Uterus (tissue), 4 donors: ENCODE results near the gene CAMK2B. TPM values are rescaled to one million over a fixed set of nuclear protein-coding genes. Genes with fewer than 3 reads are reported as not detected.

Experiments
- DNase-seq, 2 donors: peaks; one replicate each; pipeline ENCODE4 v3.0.0-alpha.2; 2019 to 2020
- H3K27ac ChIP-seq, 2 donors: fragments of 200-600 bp; sonication (generic); 1 replicate in 1 of 2; 2 replicates in 1 of 2; pipeline ENCODE4 v1.5.1; 2016 to 2018
- H3K27me3 ChIP-seq, 2 donors: fragments of 200-600 bp; sonication (generic); one replicate each; pipeline ENCODE4 v1.5.1; 2018 to 2019; ENCODE audit warnings: control low read depth in 1 of 2
- H3K36me3 ChIP-seq, 2 donors: fragments of 200-600 bp; sonication (generic); one replicate each; pipeline ENCODE4 v1.5.1; 2019; ENCODE audit warnings: control low read depth in 1 of 2
- H3K4me1 ChIP-seq, 2 donors: fragments of 200-600 bp; sonication (generic); one replicate each; pipeline ENCODE4 v1.5.1; 2018 to 2019; ENCODE audit warnings: control low read depth in 1 of 2
- H3K4me3 ChIP-seq, 2 donors: fragments of 200-600 bp; sonication (generic); 1 replicate in 1 of 2; 2 replicates in 1 of 2; pipeline ENCODE4 v1.5.1; 2018 to 2019; ENCODE audit warnings: mild to moderate bottlenecking in 1 of 2
- H3K9me3 ChIP-seq, 2 donors: fragments of 200-600 bp; sonication (generic); one replicate each; pipeline ENCODE4 v1.5.1; 2019; ENCODE audit warnings: control low read depth in 1 of 2
- CTCF ChIP-seq, 4 experiments: fragments of 200-600 bp in 2 of 4; fragments of 450-650 bp in 2 of 4; sonication (generic) in 2 of 4; IDR thresholded peaks; one replicate each; pipeline ENCODE4 v1.5.1; 2016 to 2019; ENCODE audit warnings: antibody characterized with exemption in 4 of 4, mild to moderate bottlenecking in 2 of 4, moderate library complexity in 1 of 4
- POLR2A ChIP-seq, 2 donors: fragments of 450-650 bp; IDR thresholded peaks; one replicate each; pipeline ENCODE4 v1.6.1; 2016; ENCODE audit warnings: antibody characterized with exemption in 2 of 2, mild to moderate bottlenecking in 1 of 2, moderate library complexity in 1 of 2
- intact Hi-C: fragments of 100-400 bp; cut with DNase I; formaldehyde crosslinking; loops from one replicate; pipeline ENCODE4 v1.15.1; 2023; ENCODE audit warnings: low total_unique reads
- total RNA-seq, 4 donors: library from RNA; depleted of rRNA in 3 of 4; stranded (reverse); fragments of >200 nt in 3 of 4; gene quantifications; one replicate each; pipeline versions ENCODE4 v1.1.0 to v1.2.4, GENCODE V29; 2014 to 2023
- donor health status: DM: yes; HTN: yes; CAD: no.

The CAMK2B gene
- total RNA-seq, 4 donors from 2014 or later: 0.40 to 1.1 TPM; not detected in 2

- H3K36me3 ChIP-seq: no peaks in the 10 kb centered on the region
- TF ChIP-seq CTCF (IDR thresholded peaks at IDR 0.05) (no peak), POLR2A (IDR thresholded peaks at IDR 0.05) (no peak)
- H3K27ac ChIP-seq: no peak overlapping the region
- H3K4me3 ChIP-seq: no peak overlapping the region
- peaks cover 0 to 5% of the 10 kb centered on the region in 2 donors for H3K4me1 ChIP-seq
- H3K9me3 ChIP-seq: no peaks in the 10 kb centered on the region
- peaks cover 0 to 9% of the 10 kb centered on the region in 2 donors for H3K27me3 ChIP-seq
- no peak for DNase-seq
- intact Hi-C loops: no loop called here
Measured at GRCh38 chr7:44324481-44325200, 753 bp downstream of the CAMK2B start.

- Histone ChIP-seq H3K36me3 (no peaks in the 10 kb centered on the region), H3K27me3 (peaks cover 0 to 9% of the 10 kb centered on the region in 2 donors), H3K27ac (no peak overlapping the region), H3K9me3 (no peaks in the 10 kb centered on the region), H3K4me3 (no peak overlapping the region), H3K4me1 (peaks cover 0 to 5% of the 10 kb centered on the region in 2 donors)
- no peak for TF ChIP-seq CTCF (IDR thresholded peaks at IDR 0.05)
- TF ChIP-seq POLR2A (IDR thresholded peaks at IDR 0.05): no peak
- intact Hi-C loops: no loop called here
- DNase-seq: no peak
Measured at GRCh38 chr7:44324204-44324480, 1.3 kb downstream of the CAMK2B start.

GRCh38 chr7:44323381-44324203, 1.8 kb downstream of the CAMK2B start:
- H3K4me1 ChIP-seq: peaks cover 0 to 5% of the 10 kb centered on the region in 2 donors
- H3K27me3 ChIP-seq: peaks cover 0 to 9% of the 10 kb centered on the region in 2 donors
- H3K9me3 ChIP-seq: no peaks in the 10 kb centered on the region
- no peak for DNase-seq
- H3K36me3 ChIP-seq: no peaks in the 10 kb centered on the region
- intact Hi-C loops: no loop called here
- no peak overlapping the region for H3K4me3 ChIP-seq
- H3K27ac ChIP-seq: no peak overlapping the region
- TF ChIP-seq POLR2A (IDR thresholded peaks at IDR 0.05): no peak
- TF ChIP-seq CTCF (IDR thresholded peaks at IDR 0.05): no peak

GRCh38 chr7:44322631-44323363, 2.6 kb downstream of the CAMK2B start:
- TF ChIP-seq CTCF (IDR thresholded peaks at IDR 0.05): no peak
- no peak for TF ChIP-seq POLR2A (IDR thresholded peaks at IDR 0.05)
- Histone ChIP-seq H3K27me3 (peaks cover 0 to 9% of the 10 kb centered on the region in 2 donors), H3K9me3 (no peaks in the 10 kb centered on the region), H3K4me1 (peaks cover 0 to 5% of the 10 kb centered on the region in 2 donors), H3K36me3 (no peaks in the 10 kb centered on the region), H3K4me3 (no peak overlapping the region), H3K27ac (no peak overlapping the region)
- intact Hi-C loops: no loop called here
- no peak for DNase-seq
